ENCODE results near the gene DEGS2. TPM values are rescaled to one million over a fixed set of nuclear protein-coding genes. Genes with fewer than 3 reads are reported as not detected.

DEGS2 gene
- total and polyA plus RNA-seq, 2 of the 13 experiments (the other 11 are each of a cell fraction or from before 2014, with no cell fraction given), result 0.09 TPM

GRCh38 chr14:100192672-100193416 is 33.4 kb upstream of the DEGS2 start (continued):
- peak; percentile 92 for TF ChIP-seq RBFOX2 (IDR thresholded peaks at IDR 0.05; ENCODE audit: low read depth, low read length)
- TF ChIP-seq ZNF570 (CRISPR knock-in tag; IDR thresholded peaks at IDR 0.05; ENCODE audit: borderline replicate concordance), result no peak
- peak; percentile 88 for TF ChIP-seq HOXA3 (CRISPR knock-in tag; IDR thresholded peaks at IDR 0.05)
- peak; percentile 83; the same call in 1 of the 2 replicates for TF ChIP-seq IRF2 (CRISPR knock-in tag; IDR thresholded peaks at IDR 0.05)
- TF ChIP-seq ZSCAN29 (CRISPR knock-in tag; conservative IDR thresholded peaks at IDR 0.05), result no peak; the same call in none of the 2 replicates
- TF ChIP-seq ZNF12 (CRISPR knock-in tag; IDR thresholded peaks at IDR 0.05), result no peak
- TF ChIP-seq, protein P1, sequence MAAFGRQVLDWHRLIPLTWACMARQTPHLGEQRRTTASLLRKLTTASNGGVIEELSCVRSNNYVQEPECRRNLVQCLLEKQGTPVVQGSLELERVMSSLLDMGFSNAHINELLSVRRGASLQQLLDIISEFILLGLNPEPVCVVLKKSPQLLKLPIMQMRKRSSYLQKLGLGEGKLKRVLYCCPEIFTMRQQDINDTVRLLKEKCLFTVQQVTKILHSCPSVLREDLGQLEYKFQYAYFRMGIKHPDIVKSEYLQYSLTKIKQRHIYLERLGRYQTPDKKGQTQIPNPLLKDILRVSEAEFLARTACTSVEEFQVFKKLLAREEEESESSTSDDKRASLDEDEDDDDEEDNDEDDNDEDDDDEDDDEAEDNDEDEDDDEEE (CRISPR knock-in tag; IDR thresholded peaks at IDR 0.05), result peak; percentile 92
- no peak for TF ChIP-seq ATRX (CRISPR knock-in tag; IDR thresholded peaks at IDR 0.05; ENCODE audit: borderline replicate concordance)
- peak; percentile 88 for TF ChIP-seq HDAC1 (CRISPR knock-in tag; IDR thresholded peaks at IDR 0.05)
- TF ChIP-seq, protein P2, sequence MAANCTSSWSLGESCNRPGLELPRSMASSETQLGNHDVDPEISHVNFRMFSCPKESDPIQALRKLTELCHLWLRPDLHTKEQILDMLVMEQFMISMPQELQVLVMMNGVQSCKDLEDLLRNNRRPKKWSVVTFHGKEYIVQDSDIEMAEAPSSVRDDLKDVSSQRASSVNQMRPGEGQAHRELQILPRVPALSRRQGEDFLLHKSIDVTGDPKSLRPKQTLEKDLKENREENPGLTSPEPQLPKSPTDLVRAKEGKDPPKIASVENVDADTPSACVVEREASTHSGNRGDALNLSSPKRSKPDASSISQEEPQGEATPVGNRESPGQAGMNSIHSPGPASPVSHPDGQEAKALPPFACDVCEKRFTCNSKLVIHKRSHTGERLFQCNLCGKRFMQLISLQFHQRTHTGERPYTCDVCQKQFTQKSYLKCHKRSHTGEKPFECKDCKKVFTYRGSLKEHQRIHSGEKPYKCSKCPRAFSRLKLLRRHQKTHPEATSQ (CRISPR knock-in tag; IDR thresholded peaks at IDR 0.05; ENCODE audit: borderline replicate concordance), result peak; percentile 67; the same call in 1 of the 2 replicates
- TF ChIP-seq, protein P3, sequence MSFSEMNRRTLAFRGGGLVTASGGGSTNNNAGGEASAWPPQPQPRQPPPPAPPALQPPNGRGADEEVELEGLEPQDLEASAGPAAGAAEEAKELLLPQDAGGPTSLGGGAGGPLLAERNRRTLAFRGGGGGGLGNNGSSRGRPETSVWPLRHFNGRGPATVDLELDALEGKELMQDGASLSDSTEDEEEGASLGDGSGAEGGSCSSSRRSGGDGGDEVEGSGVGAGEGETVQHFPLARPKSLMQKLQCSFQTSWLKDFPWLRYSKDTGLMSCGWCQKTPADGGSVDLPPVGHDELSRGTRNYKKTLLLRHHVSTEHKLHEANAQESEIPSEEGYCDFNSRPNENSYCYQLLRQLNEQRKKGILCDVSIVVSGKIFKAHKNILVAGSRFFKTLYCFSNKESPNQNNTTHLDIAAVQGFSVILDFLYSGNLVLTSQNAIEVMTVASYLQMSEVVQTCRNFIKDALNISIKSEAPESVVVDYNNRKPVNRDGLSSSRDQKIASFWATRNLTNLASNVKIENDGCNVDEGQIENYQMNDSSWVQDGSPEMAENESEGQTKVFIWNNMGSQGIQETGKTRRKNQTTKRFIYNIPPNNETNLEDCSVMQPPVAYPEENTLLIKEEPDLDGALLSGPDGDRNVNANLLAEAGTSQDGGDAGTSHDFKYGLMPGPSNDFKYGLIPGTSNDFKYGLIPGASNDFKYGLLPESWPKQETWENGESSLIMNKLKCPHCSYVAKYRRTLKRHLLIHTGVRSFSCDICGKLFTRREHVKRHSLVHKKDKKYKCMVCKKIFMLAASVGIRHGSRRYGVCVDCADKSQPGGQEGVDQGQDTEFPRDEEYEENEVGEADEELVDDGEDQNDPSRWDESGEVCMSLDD (CRISPR knock-in tag; IDR thresholded peaks at IDR 0.05; ENCODE audit: borderline replicate concordance), result peak; percentile 87
- no peak for TF ChIP-seq U2AF2 (IDR thresholded peaks at IDR 0.05; ENCODE audit: low read depth, low read length)
- TF ChIP-seq KAT2B (IDR thresholded peaks at IDR 0.05; ENCODE audit: borderline replicate concordance, low read depth, low read length), result no peak
- TF ChIP-seq DNMT1 (CRISPR knock-in tag; IDR thresholded peaks at IDR 0.05), result 0 out of 2 replicates have a peak, but pooled peaks have one; percentile 19
- no peak for TF ChIP-seq LCORL (IDR thresholded peaks at IDR 0.05)
- TF ChIP-seq LCORL (CRISPR knock-in tag; IDR thresholded peaks at IDR 0.05), result peak; percentile 89; the same call in 1 of the 2 replicates
- peak; percentile 20; the same call in 1 of the 2 replicates for TF ChIP-seq ZNF879 (CRISPR knock-in tag; IDR thresholded peaks at IDR 0.05)
- no peak for TF ChIP-seq JUNB (CRISPR knock-in tag; IDR thresholded peaks at IDR 0.05; ENCODE audit: borderline replicate concordance)
- TF ChIP-seq, protein P4, sequence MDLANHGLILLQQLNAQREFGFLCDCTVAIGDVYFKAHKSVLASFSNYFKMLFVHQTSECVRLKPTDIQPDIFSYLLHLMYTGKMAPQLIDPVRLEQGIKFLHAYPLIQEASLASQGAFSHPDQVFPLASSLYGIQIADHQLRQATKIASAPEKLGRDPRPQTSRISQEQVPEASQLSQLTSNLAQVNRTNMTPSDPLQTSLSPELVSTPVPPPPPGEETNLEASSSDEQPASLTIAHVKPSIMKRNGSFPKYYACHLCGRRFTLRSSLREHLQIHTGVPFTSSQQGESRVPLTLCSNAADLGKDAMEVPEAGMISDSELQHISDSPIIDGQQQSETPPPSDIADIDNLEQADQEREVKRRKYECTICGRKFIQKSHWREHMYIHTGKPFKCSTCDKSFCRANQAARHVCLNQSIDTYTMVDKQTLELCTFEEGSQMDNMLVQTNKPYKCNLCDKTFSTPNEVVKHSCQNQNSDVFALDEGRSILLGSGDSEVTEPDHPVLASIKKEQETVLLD (CRISPR knock-in tag; IDR thresholded peaks at IDR 0.05; ENCODE audit: low read depth), result peak; percentile 74; the same call in 1 of the 2 replicates
- TF ChIP-seq CBX2 (IDR thresholded peaks at IDR 0.05; ENCODE audit: low read depth, low read length), result no peak
- TF ChIP-seq CBX2 (CRISPR knock-in tag; IDR thresholded peaks at IDR 0.05; ENCODE audit: low read depth), result no peak

Data from HepG2 (cell line).